CD4-positive, alpha-beta T cell treated with Interleukin-10 for 1 hour (primary cell): ENCODE results near the gene POLR2H.

ENCODE experiments used
- DNase-seq: peaks from one replicate; pipeline ENCODE4 v3.0.0-alpha.2; 2020

POLR2H gene

GRCh38 chr3:184352897-184353545, 8.5 kb upstream of the POLR2H start:
- no peak for DNase-seq

- DNase-seq = no peak
These were observed 8.0 kb upstream of the POLR2H start for GRCh38 chr3:184353546-184353941.

- DNase-seq = peak; percentile 71
These were observed 7.3 kb upstream of the POLR2H start for GRCh38 chr3:184354121-184354728.

GRCh38 chr3:184354754-184355153, 6.8 kb upstream of the POLR2H start:
- DNase-seq = no peak

- DNase-seq = no peak
These were observed 6.1 kb upstream of the POLR2H start for GRCh38 chr3:184355261-184356040.

- no peak for DNase-seq
These were observed 4.0 kb upstream of the POLR2H start for GRCh38 chr3:184357248-184358123.

GRCh38 chr3:184358124-184358767, 3.3 kb upstream of the POLR2H start:
- no peak for DNase-seq

GRCh38 chr3:184358921-184359350, 2.6 kb upstream of the POLR2H start:
- DNase-seq = no peak

GRCh38 chr3:184359610-184360009, 1.9 kb upstream of the POLR2H start:
- DNase-seq = no peak

- DNase-seq = no peak
These were observed 1.2 kb upstream of the POLR2H start for GRCh38 chr3:184360070-184360928.

GRCh38 chr3:184360929-184361531, 480 bp upstream of the POLR2H start:
- DNase-seq = no peak

GRCh38 chr3:184361932-184362667, 590 bp downstream of the POLR2H start:
- peak; percentile 35 for DNase-seq

- DNase-seq = peak; percentile 95
These were observed 1.4 kb downstream of the POLR2H start for GRCh38 chr3:184362668-184363546.

GRCh38 chr3:184366619-184367289, 5.2 kb downstream of the POLR2H start:
- DNase-seq = no peak

GRCh38 chr3:184368116-184368515, 6.6 kb downstream of the POLR2H start:
- no peak for DNase-seq

- no peak for DNase-seq
These were observed 7.2 kb downstream of the POLR2H start for GRCh38 chr3:184368586-184369183.

- peak; percentile 65 for DNase-seq
These were observed 10.1 kb downstream of the POLR2H start for GRCh38 chr3:184371570-184372018.

GRCh38 chr3:184372296-184372821, 10.8 kb downstream of the POLR2H start:
- no peak for DNase-seq
